ENCODE data around the gene CSMD2. TPM values are rescaled to one million over a fixed set of nuclear protein-coding genes. Genes with fewer than 3 reads are reported as not detected.

CSMD2 gene
- total and polyA plus RNA-seq, 2 of the 8 experiments (the other 6 are each of a cell fraction or from before 2014, with no cell fraction given) = 7.0 to 14.7 TPM

GRCh38 chr1:33515112-33515511 is 649.9 kb downstream of the CSMD2 start:
- Histone ChIP-seq H3K27ac (ENCODE audit: low read depth, low read length) (no peak overlapping the region), H3K4me1 (replicated peaks in 1 of 4; ENCODE audit: control insufficient read depth in 3 of 4, insufficient read depth in 4 of 4, low read length in 3 of 4) (peaks cover 0 to 7% (median 2%) of the 10 kb centered on the region in 4 experiments; a peak in 5 of 7 replicates), H3K14ac (ENCODE audit: insufficient read length) (no peak overlapping the region), H3K23ac (ENCODE audit: insufficient read length) (no peak overlapping the region), H3K18ac (ENCODE audit: extremely low read depth, low read length) (no peak overlapping the region), H3K36me3 (ENCODE audit: control insufficient read depth in 2 of 4, insufficient read depth in 4 of 4, low read length in 3 of 4) (peaks cover 0 to 3% (median 0%) of the 10 kb centered on the region in 4 experiments; a peak in 2 of 8 replicates), H2AFZ (ENCODE audit: low read length) (no peak overlapping the region), H3K23me2 (ENCODE audit: low read depth, low read length) (no peaks in the 10 kb centered on the region), H2BK120ac (replicated peaks; ENCODE audit: low read depth, low read length) (no peak overlapping the region), H4K20me1 (replicated peaks in 1 of 2; ENCODE audit: control insufficient read depth in 1 of 2, insufficient read depth in 2 of 2, low read length in 2 of 2) (peaks cover 0 to 2% of the 10 kb centered on the region in 2 experiments), H3K79me1 (ENCODE audit: low read depth, low read length) (no peaks in the 10 kb centered on the region), H3K9me3 (ENCODE audit: insufficient read depth in 2 of 2, low read depth in 1 of 2, low read length in 1 of 2) (no peaks in the 10 kb centered on the region; a peak in 1 of 4 replicates), H3K4ac (replicated peaks; ENCODE audit: insufficient read length, low read depth, low read length) (no peak overlapping the region), H4K5ac (ENCODE audit: insufficient read length, low read depth, low read length) (no peak overlapping the region), H2BK12ac (ENCODE audit: low read depth, low read length) (no peak overlapping the region), H4K8ac (ENCODE audit: extremely low read depth, insufficient read depth, low read length) (no peak overlapping the region; the same call in 1 of the 2 replicates), H3K4me2 (ENCODE audit: insufficient read depth in 1 of 2, low read depth in 2 of 2, low read length in 2 of 2) (no peak overlapping the region), H2BK20ac (ENCODE audit: low read length) (no peak overlapping the region), H3K4me3 (ENCODE audit: extremely low read depth in 1 of 4, insufficient read depth in 2 of 4, low read depth in 3 of 4, low read length in 4 of 4) (no peak overlapping the region), H4K91ac (replicated peaks; ENCODE audit: insufficient read length, low read length) (no peak overlapping the region), H3K56ac (replicated peaks; ENCODE audit: insufficient read length, low read depth, low read length) (no peak overlapping the region), H3K79me2 (ENCODE audit: control insufficient read depth in 1 of 2, insufficient read depth in 2 of 2, low read length in 2 of 2) (no peaks in the 10 kb centered on the region), H2BK15ac (ENCODE audit: low read length) (no peak overlapping the region), H2BK5ac (ENCODE audit: low read depth, low read length) (no peak overlapping the region), H2AK5ac (ENCODE audit: low read depth, low read length) (no peak overlapping the region), H3K27me3 (replicated peaks in 1 of 4; ENCODE audit: control insufficient read depth in 3 of 4, extremely low read depth in 1 of 4, insufficient read depth in 3 of 4, low read length in 3 of 4) (no peaks in the 10 kb centered on the region), H3K9ac (replicated peaks in 1 of 4; ENCODE audit: extremely low read depth in 1 of 4, low read depth in 3 of 4, low read length in 3 of 4) (no peak overlapping the region)
- no peak for FAIRE-seq
- ChIA-PET CTCF (ENCODE audit: partially characterized antibody) (interaction anchor here (0.9 kb wide), 1 partner anchor 98 kb away, joined by 3 read pairs; no protein-coding TSS in a partner anchor), POLR2A (ENCODE audit: partially characterized antibody) (no interaction called here)
- WGBS, 2 experiments (ENCODE audit: extremely low coverage in 1 of 2, insufficient coverage in 1 of 2, insufficient read length in 1 of 2, insufficient replicate concordance in 2 of 2, low coverage in 1 of 2, low lambda C conversion rate in 2 of 2, missing lambda C conversion rate in 1 of 2) = 90% methylated on average over 8 of the region's 8 CpGs; no CpG with 5 or more reads in 1 of the 2 experiments
- no peak for DNase-seq (ENCODE audit: low read depth in 1 of 2, low spot score in 2 of 2)
- TF ChIP-seq KDM4A (IDR thresholded peaks at IDR 0.05; ENCODE audit: low read depth, low read length, severe bottlenecking) (no peak), KDM5A (IDR thresholded peaks at IDR 0.05; ENCODE audit: low read length) (no peak), BACH1 (IDR thresholded peaks at IDR 0.05; ENCODE audit: low read length) (no peak), EZH2 (IDR thresholded peaks at IDR 0.05; ENCODE audit: low read depth, low read length, severe bottlenecking) (no peak), RAD21 (IDR thresholded peaks at IDR 0.05 in 1 of 2, conservative IDR thresholded peaks at IDR 0.05 in 1 of 2; ENCODE audit: low read depth in 2 of 2, low read length in 2 of 2) (no peak), FOSL1 (IDR thresholded peaks at IDR 0.05; ENCODE audit: insufficient read depth, low read depth, low read length) (no peak), ZNF274 (IDR thresholded peaks at IDR 0.05; ENCODE audit: borderline replicate concordance, extremely low read depth, low read length) (no peak), CTBP2 (IDR thresholded peaks at IDR 0.05; ENCODE audit: borderline replicate concordance, insufficient read depth, insufficient read length, low read length) (no peak), CHD1 (IDR thresholded peaks at IDR 0.05; ENCODE audit: low read depth, low read length) (no peak), NRF1 (IDR thresholded peaks at IDR 0.05; ENCODE audit: low read depth, low read length) (no peak), TCF12 (IDR thresholded peaks at IDR 0.05; ENCODE audit: low read depth, low read length) (no peak), ATF2 (IDR thresholded peaks at IDR 0.05; ENCODE audit: low read length) (no peak)
